NCI-H128 (cell line): ENCODE results near the gene PSTPIP2.
A peak's percentile ranks its signal among the peaks of the same experiment; 100 is the strongest.
"Not testable (repeated sequence)": the region's sequence is repeated elsewhere in the genome, so short reads cannot be mapped to it uniquely, and the experiment has no call there.

Experiments used
- DNase-seq: peaks from one replicate; lab custom pipeline; 2025; ENCODE audit not compliant: unreplicated experiment; lab: John Stamatoyannopoulos, UW

The PSTPIP2 gene

GRCh38 chr18:46071653-46072375, at the start of gene PSTPIP2:
TSS of gene PSTPIP2 (minus strand) at chr18:46072260. CDS start at chr18:46072188, 72 bp downstream.
- DNase-seq: peak; percentile 7

- DNase-seq: no peak
These were observed 41.7 kb upstream of the PSTPIP2 start for GRCh38 chr18:46113751-46114150.

DNA sequence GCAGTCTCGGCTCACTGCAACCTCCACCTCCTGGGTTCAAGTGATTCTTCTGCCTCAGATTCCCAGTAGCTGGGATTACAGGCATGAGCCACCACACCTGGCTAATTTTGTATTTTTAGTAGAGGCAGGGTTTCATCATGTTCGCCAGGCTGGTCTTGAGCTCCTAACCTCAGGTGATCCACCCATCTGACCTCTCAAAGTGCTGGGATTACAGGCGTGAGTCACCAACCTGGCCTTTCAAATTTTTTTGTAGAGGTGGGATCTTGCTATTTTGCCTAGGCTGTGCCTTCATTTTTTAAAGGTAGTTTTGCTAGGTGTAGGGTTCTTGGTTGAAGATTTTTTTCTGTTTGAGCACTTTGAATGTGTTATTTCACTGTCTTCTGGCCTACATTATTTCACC, 38.3 kb upstream of the PSTPIP2 start:
- DNase-seq: no peak

- no peak for DNase-seq
These were observed 37.3 kb upstream of the PSTPIP2 start for GRCh38 chr18:46109386-46109785.

- DNase-seq: peak; percentile 98
These were observed 32.3 kb upstream of the PSTPIP2 start, which contains the start of gene HAUS1 for GRCh38 chr18:46104128-46104911. TSS of gene HAUS1 (plus strand) at chr18:46104385. CDS start at chr18:46104412, 27 bp downstream.

DNA sequence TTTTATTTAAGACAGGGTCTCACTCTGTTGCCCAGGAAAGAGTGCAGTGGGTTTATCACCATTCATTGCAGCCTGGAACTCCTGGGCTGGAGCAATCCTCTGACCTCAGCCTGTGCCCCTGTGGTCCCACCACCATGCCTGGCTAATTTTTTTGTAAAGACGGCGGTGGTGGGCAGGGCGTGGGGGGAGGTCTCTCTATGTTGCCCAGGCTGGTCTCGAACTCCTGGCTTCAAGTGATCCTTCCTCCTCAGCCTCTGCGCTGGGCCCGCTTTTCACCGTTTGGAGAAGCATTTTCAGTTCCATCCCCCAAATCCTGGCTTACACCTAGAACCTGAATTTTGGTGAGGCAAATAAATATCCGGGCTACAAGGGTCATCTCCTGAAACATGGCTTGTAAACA, 27.4 kb upstream of the PSTPIP2 start:
- no peak for DNase-seq

GRCh38 chr18:46098616-46098933, 26.5 kb upstream of the PSTPIP2 start:
- DNase-seq: no peak

GRCh38 chr18:46097801-46098615, 25.9 kb upstream of the PSTPIP2 start, which contains the start of gene ATP5F1A:
TSS of gene ATP5F1A (minus strand) at chr18:46098296. CDS start at chr18:46098231, 65 bp downstream.
- DNase-seq: peak; percentile 85

GRCh38 chr18:46097431-46097800, 25.4 kb upstream of the PSTPIP2 start:
- DNase-seq: no peak

DNA sequence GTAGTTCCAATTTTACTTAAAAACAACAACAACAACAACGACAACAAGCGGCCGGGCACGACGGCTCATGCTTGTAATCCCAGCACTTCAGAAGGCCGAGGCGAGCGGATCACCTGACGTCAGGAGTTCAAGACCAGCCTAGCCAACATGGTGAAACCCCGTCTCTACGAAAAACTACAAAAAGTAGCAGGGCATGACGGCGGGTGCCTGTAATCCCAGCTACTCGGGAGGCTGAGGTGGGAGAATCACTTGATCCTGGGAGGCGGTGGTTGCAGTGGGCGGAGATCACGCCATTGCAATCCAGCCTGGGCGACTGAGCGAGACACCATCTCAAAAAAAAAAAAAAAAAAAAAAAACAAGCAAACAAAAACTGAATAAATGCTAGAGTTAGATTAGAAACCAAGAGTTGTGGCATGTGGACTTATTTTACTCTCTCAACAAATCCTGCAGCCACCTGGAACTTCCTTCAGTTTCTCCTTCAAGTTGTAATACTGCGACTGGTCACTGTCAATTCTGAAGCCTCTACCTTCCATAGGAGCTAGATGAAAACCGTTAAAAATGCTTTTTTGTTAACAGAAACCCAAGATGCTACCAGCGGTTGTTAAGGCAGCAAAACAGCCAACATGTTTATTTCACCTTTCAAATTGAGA, 24.7 kb upstream of the PSTPIP2 start:
- no peak for DNase-seq

- no peak for DNase-seq
These were observed 23.5 kb upstream of the PSTPIP2 start for GRCh38 chr18:46095532-46095931.

GRCh38 chr18:46088501-46088900, 16.4 kb upstream of the PSTPIP2 start:
- not testable (repeated sequence) for DNase-seq

GRCh38 chr18:46084431-46084830, 12.4 kb upstream of the PSTPIP2 start:
- DNase-seq: no peak

GRCh38 chr18:46080156-46080555, 8.1 kb upstream of the PSTPIP2 start:
- no peak for DNase-seq

DNA sequence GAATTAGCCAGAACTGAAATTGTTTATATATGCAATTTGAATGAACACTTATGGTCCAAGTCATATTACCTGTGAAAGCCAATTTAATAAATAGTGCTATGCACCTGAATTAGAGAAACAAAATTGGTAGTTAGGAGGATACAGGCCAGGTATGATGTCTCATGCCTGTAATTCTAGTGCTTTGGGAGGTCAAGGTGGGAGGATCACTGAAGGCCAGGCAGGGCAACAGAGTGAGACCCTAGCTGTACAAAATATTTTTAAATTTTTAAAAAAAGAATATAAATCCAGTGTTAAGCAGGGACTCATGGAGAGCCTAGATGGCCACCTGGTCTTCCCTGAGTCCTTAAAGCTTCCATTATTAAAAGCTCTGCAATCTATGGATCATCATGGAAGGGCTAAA, 7.3 kb upstream of the PSTPIP2 start:
- no peak for DNase-seq

- DNase-seq: peak; percentile 80
These were observed 1.6 kb upstream of the PSTPIP2 start for GRCh38 chr18:46073474-46074331.

DNA sequence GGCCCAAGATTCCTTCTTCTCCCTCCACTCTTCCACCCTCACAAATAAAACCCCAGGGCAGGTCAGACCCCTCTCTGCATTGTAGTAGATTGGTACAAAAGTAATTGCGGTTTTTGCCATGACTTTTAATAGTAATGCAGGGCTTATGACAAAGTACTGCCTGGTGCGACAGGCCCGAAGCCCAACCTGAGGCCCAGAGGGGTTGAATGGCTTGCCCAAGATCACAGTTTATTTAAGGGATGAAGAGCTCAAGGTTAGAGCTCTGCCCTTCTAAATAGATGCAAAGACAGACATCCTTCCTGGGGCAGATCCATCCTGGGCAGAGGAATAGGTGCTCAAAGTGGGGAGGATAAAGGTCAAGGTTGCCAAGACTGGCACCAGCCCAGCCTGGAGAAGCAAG, 899 bp upstream of the PSTPIP2 start:
- DNase-seq: no peak

- DNase-seq: no peak
These were observed 362 bp upstream of the PSTPIP2 start for GRCh38 chr18:46072376-46072867.

DNA sequence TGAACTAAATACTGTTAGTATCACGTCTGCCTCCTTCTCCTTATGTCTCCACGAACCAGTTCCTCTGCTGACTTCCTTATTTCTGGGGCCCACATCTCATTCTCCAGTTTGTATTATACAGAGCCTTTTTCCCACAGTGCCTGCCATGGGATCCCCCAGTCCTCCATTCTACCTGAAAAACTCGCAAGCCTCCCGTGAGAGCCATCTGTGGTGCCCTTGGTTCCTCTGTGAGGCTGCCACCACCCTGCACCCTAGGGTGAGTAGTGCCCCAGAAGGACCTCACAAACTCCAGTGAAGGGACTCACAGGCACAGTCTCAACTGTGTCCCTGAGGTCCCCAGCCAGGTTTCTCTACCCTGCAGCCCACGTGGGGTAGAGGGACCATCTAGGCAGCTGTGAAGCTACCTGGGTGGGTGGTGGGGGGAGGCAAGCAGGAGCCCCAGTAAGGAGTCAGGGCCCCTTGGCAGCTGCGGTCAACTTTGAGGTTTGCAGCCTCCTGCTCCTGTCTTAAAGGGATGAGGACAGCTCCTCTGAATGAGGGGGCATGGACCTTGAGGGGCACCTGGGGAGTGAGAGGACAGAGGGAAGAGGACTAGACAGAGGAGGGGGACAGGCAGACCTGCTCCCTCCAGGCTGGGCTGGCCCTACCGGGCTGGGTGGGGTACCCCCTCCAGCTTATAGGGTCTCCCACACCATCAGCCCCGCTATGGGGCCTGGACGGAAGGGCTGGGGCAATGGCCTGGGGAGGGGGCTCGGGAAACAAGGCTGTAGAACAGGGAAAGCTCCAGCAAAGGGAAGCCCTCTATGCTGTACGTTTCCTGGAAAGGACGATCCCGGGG, 1.0 kb downstream of the PSTPIP2 start:
- no peak for DNase-seq
